NCI-H2107 treated with DMSO at 0.1 percent for 48 hours (cell line): ENCODE measurements around the gene ARL5B.

Experiments
- DNase-seq: peaks from one replicate; lab custom pipeline; 2025; ENCODE audit not compliant: unreplicated experiment; lab: John Stamatoyannopoulos, UW

The ARL5B gene

DNA sequence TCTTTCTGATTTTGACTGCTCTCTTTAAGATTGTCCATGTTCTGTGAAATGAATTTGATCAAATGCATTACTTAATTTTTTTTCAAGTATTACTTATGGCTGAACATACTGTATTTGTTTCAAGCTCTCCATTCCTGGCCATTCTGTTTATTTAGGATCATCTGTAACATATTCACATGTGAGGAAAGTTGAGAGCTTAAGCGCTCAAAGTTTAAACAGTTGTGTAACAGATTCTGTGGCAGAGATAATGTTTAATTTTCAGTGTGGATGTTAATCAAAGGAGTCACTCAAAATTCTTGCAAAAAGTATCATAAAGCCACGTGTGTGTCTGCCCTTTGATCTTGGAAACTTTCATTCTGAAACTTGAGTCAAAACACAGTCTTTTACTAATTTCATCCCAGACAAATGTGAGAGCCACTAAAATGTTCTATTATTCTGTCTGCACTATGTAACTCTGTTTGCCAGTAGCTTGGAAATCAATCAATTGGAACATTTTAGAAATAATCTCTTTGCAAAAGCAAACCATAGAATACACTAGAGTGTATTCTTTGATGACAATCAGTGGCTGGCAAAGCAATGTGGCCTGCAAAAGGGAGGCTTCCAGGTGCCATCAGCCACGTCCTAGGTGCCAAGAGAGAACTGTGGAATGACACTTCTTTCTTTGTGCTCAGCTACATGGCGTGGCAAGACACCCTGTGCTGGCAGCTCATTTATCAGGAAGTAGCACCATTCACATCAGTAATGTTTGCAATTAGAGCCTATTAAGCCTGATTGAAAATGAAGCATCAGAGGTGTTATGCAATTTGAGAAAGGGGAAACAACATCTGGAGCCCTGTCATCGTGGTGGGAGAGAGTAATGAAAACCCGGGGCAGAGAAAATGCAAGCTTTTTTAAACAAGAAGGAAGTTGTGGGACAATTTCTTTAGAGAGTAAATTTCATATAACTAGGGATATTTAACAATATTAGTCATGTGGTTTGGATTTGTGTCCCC is 40.9 kb downstream of the ARL5B start:
- DNase-seq, result no peak

DNA sequence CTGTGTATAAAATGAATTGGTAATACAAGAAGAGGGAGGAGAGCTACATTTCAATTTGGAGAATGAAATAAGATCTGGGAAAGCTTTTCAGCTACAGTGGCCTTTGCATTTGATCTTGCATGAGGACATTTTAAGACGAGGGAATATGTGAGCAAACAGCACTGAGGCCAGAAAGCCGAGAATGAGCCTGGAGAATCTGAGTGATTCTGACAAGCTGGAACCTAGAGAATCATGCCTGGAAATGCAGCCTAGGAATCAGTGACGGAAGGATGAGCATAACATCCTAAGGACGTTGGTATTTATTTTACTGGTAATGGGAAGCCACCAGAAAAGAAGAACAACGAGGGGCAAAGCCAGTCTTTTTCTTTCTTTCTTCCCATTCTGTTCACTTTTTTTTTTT is 44.3 kb downstream of the ARL5B start:
- DNase-seq, result no peak

DNA sequence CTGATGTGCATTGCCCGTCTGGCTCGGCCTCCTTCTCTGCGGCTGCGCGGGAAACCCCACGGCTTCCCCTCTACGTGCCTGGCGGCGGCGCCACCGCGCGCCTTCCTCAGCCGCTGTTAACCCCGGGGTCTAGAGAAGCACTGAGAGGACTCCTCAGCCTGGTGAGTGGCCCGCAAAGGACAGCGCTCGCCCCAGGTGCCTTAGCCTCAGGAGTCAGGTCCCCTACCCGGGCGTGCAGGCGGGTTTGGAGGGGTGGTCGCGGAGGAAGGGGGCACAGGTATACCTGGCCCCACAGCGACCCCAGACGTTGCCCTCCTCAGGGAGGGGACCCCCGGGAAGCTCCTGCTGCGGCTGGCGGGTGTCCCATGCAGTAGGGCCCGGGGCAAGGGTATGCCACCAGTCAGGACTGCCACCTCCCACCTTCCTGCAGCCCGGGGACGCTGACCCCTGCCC is 51.0 kb downstream of the ARL5B start:
- no peak for DNase-seq

DNA sequence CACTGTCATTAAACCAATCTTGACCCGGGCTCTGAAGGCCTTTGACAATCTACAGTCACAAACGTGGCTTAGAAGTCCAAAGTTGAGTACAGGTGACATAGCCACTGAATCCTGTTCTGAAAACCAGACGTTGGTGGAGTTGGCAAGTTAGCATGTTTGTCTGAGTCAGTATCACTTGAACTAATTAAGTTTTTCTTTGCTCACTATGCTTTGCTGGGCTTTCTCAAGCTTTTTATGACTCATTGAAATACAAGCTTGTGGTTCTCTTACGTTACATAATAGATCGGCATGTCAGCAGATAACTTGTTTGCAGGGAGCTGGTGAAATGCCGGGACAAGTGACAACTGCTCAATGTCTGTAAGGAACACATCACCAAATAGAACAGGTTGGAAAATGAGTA is 53.8 kb downstream of the ARL5B start:
- DNase-seq, result no peak

DNA sequence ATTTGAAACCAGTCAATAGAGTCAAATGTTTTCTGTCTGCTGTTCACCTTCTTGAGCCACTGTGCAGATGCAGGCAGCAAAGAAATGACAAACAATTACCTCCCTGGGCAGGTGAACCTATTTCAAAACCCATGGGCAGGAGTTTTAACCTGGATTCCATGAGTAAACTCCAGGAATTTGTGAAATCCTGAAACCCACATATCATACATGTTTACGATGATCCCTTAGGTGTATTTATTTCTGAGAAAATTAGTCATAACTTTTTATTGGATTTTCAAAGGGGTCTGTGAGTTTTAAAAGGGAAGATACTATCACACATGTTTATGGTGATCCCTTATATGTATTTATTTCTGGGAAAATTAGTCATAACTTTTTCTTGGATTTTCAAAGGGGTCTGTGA is 59.8 kb downstream of the ARL5B start:
- no peak for DNase-seq

DNA sequence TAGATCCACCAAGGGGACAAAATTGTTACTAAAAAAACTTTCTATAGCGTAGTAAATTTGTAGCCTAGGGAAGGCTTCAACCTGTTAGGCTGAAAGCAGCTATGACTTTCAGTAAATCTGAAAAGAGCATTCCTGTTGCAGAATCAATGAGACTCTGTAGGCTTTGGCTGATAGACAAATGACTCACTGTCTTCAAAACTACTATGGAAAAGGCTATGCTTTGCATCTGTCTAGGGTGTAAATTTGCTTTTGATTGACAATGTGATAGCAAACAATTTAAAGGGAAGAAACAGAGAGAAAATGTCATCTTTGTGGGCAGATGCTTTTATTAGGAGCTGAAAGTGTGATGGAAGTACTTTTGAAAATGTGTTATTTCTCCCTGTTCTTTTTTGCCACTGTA is 60.6 kb downstream of the ARL5B start:
- DNase-seq, result no peak

DNA sequence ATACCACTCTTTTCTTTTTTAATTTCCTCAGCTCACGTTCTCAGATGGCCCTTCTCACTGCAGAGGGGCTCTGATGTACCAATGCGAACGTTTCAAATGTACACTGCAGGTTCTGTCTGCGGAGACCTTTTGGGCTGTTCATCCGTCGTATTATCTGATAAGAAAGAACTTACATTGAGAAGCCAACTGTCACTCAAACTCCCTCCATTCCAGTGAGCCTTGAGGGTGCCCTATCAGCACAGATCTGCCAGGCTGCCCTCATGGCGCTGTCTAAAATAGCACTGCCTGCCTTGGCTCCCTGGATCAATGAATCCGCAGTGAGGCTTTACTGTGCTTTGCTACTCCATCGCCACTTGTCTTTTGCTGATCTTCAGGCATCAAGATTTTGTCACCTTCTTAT is 61.8 kb downstream of the ARL5B start:
- no peak for DNase-seq

DNA sequence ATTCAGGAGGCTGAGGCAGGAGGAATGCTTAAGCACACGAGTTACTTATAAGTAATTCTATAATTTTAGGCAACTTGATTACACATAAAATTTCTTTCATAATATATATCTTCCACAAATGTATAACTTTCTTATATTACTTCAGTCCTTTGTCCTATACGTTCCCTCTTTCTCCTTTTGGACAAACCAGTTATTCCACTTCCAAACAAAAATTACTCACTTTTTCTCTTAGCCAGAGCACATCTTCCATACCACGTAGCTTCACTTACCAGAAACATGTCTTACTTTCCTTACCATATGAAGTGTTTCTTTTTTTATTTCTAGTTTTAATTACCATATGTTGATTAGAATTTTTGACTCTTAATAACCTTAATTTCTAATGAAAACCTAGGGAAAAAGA is 64.6 kb downstream of the ARL5B start:
- DNase-seq, result no peak
